Activated CD8-positive, alpha-beta memory T cell treated with anti-CD3 and anti-CD28 coated beads for 1 hour (primary cell): Measurements from ENCODE around the gene TMEM243.
"Not testable (repeated sequence)": the region's sequence is repeated elsewhere in the genome, so short reads cannot be mapped to it uniquely, and the experiment has no call there.

ENCODE experiments used
- DNase-seq, 2 donors: peaks; one replicate each; pipeline ENCODE4 v3.0.0-alpha.2; 2020; ENCODE audit warnings: low read depth in 1 of 2; ENCODE audit errors: extremely low read depth in 1 of 2

TMEM243 gene, protein sequence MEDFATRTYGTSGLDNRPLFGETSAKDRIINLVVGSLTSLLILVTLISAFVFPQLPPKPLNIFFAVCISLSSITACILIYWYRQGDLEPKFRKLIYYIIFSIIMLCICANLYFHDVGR

DNA sequence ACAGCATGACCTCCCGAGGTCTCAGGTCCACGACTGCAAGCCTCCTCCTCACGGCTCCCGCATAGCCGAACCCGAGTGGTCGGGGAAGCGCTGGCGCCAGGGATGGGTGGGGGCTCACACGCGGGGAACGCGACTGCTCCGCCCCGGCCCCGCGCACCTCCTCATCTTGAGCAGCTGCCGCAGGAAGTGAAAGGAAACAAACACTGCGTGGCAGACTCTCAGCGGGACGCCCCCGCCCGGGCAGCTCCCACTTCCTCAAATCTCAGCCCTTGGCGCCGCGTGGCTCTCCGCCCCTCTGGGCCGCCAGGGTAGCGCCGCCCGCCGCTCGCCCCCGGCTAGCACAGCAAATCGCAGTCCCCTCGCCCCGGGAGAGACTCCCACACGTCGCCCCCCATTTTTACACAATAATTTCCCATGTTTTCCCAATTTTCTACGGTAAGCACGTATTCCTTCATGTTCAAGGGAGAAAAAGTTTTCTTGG is at the start of gene TMEM243:
Gene TMEM243 (minus strand): TSS at position 188 of the 481 bp plus-strand sequence. CDS start 229 bp downstream, outside the sequence.
- DNase-seq, result peak; percentile 68 to 70

DNA sequence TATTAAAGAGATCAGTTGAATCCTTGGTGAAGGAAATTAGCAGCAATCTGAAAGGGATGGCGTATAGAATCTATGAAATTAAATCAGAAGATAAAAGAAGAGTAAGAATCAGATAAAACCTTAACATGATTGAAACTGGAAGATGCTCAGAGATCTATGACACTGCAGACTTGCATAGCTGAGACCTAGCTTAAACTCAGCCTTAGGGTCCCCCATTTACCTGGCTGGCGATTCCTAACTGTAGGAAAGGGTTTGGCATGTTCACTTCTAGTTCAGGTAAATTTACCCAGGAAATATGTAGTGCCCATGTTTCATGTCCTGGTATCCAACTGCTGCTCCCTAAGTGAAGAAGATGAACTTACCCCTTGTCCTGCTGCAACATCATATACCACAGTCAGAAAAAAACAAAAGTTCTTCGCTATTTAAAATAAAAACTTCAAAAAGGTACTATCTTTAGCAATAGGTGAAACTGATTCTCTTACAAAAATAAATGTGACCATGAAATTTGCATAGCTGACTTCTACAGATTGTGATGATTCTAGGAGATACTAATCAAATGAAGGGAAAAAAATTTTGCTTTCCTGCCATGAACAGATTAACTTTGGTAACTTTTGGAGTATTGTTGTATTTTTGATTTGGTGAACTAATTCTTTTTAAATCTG is 47.8 kb upstream of the TMEM243 start:
- DNase-seq, result no peak

DNA sequence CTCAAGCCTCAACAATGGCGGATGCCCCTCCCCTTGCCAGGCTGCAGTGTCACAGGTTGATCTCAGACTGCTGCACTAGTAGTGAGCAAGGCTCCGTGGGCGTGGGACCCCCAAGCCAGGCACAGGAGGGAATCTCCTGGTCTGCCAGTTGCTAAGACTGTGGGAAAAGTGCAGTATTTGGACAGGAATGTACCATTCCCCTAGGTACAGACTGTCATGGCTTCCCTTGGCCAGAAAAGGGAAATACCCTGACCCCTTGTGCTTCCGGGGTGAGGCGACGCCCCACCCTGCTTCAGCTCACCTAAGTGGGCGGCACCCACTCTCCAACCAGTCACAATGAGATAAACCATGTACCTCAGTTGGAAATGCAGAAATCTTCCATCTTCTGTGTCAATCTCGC is 44.0 kb upstream of the TMEM243 start:
- DNase-seq, result no peak

DNA sequence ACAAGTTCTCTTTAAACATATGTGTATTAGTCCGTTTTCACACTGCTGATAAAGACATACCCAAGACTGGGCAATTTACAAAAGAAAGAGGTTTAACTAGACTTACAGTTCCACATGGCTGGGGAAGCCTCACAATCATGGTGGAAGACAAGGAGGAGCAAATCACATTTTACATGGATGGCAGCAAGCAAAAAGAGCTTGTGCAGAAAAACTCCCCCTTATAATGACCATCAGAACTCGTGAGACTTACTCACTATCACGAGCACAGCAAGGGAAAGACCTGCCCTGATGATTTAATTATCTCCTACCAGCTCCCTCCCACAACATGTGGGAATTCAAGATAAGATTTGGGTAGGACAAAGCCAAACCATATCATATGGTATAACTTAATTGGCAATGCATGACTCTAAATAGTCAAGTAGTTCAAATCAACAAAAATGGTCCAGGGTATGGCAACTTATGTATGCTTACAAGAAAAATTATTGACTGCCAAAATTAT is 34.1 kb upstream of the TMEM243 start:
- DNase-seq, result no peak

DNA sequence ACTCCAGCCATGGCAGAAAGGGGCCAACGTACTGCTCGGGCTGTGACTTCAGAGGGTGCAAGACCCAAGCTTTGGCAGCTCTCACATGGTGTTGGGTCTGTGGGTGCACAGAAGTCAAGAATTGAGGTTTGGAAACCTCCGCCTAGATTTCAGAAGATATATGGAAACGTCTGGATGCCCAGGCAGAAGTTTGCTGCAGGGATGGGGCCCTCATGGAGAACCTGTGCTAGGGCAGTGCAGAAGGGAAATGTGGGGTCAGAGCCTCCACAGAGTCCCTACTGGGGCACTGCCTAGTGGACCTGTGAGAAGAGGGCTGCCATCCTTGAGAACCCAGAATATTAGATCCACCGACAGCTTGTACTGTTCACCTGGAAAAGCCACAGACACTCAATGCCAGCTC is 26.1 kb upstream of the TMEM243 start:
- DNase-seq, result not testable (repeated sequence)

DNA sequence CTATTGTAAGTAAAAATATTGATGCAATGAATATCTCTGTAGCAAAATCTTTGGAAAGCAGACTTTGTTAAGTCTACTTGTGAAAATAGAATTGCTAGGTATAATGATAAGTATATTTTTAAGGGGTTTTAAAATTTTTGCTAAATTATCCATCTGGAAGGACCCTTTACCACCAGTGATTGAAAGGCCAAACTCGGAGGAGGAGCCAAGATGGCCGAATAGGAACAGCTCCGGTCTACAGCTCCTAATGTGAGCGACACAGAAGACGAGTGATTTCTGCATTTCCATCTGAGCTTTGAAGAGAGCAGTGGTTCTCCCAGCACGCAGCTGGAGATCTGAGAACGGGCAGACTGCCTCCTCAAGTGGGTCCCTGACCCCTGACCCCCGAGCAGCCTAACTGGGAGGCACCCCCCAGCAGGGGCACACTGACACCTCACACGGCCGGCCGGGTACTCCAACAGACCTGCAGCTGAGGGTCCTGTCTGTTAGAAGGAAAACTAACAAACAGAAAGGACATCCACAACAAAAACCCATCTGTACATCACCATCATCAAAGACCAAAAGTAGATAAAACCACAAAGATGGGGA is 19.0 kb upstream of the TMEM243 start:
- not testable (repeated sequence) for DNase-seq

DNA sequence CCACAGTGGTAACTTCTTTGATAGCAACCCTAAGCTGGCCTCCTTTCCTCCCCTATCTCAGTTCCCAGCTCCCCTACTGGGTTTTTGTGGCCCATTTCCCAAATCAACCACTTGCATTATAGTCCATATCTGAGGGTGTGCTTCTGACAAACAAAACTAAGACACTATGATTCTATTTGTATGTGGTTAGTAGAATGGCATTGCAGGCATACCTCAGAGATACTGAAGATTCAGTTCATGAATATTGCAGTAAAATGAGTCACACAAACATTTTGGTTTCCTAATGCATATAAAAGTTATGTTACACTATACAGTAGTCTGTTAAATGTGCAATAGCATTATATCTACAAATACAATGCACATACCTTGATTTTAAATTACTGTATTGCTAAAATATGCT is 15.4 kb upstream of the TMEM243 start:
- no peak for DNase-seq

DNA sequence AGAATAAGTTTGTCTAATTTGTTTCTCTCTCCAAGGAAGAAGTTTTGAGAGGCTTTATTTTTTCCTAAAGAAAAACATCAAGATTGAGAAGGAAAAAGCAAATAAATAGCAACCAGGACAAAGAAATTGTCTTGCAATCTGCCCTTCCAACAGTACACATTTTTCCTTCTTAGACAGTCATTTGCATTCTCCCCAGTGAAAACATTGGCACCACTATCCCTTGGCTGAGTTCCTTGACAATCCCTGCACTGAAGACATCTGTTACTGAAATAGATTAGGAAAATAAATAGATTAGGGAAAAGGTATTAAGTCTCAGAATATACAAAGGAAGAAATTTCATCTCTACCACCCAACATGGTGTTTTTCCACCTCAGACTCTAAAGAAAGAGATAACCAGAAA is 12.2 kb upstream of the TMEM243 start:
- DNase-seq, result no peak

DNA sequence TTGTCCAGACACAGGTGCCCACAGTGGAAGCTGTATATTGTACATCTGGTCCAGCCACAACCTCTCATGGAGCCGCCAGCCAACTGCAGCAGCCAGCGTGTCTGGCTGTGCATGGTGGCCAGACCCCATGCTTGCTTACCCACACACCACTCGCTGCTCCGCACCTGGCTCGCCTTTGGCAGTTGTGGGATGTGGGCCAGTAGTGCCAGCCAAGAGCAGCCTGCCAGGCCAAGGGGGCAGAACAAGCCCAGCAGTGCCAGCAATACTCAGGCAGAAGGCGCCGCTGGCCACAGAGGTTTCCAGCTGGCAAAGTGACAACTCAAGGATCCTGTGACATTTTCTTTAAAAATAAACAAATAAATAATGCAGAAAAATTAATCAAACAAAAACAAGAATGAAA is 11.7 kb upstream of the TMEM243 start:
- no peak for DNase-seq

DNA sequence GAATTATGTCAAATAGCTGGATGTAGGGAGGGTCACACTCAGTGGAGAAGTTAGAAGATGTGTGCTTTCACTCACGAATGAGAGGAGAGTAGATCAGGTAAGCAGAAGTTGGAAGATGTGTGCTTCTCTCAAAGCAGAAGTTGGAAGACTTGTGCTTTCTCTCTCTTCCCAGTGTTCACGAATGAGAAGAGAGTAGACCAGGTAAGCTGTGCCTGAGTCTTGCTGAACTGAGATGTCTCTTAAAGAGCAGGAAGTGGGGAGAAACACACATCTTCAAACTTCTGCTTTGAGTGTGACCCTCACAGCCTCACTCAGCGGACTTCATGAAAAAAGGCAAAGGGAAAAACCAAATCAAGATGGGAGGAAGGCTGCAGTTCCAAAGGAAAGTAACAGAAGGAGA is 7.0 kb upstream of the TMEM243 start:
- DNase-seq, result no peak

DNA sequence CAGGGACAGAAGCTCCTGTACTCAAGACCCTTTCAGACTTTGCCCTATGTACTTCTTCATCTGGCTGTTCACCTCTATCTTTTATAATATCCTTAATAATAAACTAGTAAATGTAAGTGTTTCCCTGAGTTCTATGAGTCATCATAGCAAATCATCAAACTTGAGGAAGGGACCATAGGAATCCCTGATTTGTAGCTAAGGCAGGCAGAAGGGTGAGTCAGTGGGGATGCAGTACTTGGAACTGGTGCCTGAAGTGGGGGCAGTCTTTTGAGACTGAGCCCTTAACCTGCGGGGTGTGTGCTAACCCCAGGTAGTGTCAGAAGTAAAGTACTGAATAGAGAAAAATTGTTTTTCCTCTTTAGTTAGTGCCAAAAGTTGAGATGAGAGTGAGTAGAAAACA is 6.2 kb upstream of the TMEM243 start:
- DNase-seq, result no peak

DNA sequence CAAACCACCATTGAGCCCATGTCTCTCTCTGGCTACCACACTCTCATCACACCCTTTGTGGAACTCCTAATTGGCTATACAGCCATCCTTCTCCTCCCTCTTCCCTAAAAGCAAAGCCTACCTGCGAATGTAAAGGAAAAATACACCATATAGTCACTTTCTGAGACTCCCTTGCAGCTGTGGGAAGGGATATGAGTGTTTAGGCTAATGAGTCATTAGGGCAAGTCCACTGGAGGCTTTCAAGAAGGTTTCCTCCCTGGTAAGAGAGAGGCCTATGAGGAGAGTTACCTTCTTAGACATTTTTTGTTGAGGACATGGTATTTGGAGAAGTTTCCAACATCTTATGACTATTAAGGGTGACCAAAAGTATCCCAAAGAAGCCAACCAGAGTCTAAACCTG is 4.1 kb upstream of the TMEM243 start:
- DNase-seq, result no peak

DNA sequence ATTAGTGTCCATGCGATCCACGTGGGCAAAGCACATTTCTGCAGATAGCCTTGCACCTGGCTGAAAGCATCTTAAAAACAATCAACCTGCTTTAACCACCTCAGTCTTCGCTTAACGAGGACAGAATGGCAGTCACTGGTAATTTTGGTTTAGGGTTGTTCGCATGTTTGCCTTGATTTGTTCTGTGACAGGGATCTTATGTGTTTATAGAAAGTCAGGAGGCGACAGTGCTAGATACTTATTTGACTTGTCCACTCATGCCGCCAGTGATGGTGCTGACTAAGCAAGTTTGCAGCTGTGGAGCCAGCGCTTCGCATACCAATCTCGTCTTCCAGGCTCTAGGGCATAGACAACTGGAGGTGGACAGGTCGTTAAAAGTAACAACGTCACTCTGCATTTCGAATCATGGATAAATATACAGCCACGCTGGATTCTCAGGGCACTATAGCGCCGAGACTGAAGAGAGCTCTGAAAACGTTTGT is 1.2 kb upstream of the TMEM243 start:
- no peak for DNase-seq

DNA sequence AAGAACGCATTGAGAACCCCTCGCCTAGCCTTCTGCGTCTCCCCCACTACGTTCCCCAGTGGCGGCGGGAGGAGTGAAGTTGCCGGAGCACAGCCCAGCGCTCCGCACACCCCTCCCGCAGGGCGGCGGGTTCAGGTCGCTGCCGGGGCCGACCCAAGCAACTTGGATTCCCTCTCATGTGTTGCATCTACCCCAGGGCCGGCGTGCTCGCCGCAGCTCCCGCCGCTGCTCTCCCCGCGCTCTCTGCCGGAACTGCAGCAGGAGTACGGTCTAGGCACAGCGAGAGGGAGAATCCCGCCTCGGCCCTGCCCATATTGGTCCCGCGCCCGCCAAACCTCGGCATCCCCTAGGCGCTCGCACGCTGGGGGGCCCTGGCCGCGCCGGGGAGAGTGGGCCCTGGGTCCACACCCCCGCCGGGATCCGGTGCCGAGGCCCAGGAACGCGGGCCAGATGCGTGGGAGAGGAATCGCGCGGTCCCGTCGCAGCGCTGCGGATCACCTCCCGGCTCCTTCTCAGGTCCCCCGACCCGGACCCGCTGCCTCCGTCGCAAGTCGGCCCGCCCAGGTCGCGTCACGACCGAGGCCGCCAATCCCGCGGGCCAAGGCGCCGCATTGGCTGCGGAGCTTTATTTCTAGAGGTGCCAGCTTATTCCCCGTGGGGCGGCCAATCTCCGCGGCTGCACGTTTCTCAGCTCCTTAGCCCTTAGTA is 648 bp upstream of the TMEM243 start:
- DNase-seq, result peak in 1 of 2 donors; percentile 67

DNA sequence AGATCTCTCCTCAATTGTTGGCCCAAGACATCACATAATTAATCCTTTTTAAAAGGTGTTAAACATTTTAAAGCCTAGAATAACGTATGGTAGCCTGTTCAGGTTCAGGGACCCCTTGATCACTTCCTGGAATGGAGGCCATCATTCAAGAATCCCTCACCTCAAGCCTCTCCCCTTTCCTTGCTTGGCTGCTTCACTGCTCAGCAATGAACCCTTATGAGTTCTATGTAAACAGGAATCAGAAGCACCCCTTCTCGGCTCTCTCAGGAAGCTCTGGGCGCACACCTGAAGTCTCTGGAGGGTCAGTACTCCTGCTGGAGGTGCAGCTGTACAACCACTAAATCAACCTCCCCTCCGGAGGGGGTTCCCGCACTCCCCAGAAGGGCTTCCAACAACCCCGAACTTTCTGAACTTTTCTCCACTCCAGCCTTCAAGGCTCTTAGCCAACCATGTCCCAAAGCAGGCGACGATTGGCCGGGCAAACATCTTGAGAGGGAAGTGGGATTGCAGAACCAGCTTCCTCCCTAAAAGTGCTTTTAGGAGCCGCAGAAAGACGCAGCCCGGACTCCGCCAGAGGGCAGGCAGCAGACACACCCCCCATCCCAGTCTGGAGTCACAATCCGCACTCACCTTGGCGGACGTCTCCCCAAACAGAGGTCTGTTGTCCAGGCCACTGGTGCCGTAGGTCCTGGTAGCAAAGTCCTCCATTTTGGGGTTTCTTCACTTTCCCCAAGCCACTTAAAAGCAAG is 562 bp downstream of the TMEM243 start:
- DNase-seq, result no peak

DNA sequence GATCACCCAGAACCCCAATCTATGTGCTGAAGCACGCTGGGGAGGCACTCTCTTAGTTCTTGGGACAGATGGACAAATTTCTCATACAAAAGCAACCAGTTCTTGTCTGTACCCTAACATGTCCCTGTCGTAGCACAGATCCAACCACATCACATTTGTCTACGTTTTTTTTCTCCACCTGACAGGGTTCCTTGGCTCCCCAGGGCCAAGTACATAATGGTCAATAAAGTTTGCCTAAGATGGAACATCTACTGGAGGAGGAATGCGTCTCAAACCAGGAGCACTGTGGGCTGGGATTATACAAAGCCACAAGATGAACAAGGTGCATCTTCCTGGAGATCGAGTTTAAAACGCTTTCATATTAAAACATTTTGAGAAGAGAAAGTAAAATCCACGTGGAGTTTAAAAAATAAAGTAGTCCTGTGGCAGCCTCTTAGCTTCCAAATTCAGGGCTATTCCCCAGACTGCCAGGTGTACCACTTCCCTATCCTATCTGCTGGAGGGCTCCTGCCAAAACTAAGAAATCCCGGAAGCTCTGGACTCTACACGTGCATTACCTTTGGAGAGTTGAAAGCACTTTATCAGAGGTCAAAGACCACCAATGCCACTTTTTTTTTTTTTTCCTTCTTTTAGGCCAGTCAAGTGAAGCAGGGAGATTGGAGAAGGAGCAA is 1.4 kb downstream of the TMEM243 start:
- no peak for DNase-seq

DNA sequence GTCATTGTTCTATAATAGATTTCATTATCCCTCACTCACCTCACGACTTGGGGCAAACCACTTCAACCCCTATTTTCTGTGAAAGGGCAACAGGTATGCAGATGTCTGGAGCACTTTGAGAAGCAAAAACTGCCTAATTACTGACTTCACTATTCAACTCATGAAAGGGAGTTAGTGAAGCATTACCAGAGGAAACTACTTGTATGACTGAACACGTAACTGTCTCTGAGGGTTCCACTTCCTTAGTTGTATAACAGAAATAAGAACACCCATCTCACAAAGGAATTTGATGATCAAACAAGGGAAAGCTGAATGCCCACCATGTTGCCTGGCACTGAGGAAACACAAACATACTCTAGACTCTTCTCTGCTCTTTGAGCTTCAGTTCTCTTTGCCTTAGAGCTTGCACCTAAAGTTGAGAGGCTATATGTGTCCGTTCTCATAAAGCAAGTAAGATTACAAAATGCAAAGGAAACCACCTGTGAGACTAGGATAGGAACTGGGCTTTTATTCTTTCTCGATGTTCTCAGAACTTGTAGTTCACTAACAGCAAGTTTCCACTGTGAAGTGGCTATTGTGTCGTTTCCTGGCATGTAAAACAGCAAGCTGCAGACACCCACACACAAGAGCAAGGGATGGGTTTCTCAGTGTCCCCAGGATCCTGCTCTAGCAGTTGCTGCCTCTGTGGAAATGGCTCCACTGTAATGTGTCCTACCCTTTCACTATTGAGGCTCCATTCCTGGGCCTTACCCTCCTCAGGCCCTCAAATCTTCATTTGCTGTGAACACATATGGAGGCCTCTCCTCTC is 2.6 kb downstream of the TMEM243 start:
- DNase-seq, result no peak

DNA sequence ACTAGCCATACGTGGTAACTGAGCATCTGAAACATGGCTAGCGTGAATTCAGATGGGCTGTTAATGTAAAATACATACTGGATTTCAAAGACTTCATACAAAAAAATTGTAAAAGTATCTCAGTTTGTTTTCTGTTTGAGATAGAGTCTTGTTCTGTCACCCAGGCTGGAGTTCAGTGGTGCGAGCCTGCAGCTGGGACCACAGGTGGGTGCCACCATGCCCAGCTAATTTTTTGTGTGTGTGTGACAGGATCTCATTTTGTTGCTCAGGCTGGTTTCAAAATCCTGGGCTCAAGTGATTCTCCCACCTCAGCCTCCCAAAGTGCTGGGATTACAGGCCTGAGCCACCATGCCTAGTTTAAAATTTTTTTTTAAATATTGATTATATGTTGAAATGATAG is 4.5 kb downstream of the TMEM243 start:
- DNase-seq, result no peak

DNA sequence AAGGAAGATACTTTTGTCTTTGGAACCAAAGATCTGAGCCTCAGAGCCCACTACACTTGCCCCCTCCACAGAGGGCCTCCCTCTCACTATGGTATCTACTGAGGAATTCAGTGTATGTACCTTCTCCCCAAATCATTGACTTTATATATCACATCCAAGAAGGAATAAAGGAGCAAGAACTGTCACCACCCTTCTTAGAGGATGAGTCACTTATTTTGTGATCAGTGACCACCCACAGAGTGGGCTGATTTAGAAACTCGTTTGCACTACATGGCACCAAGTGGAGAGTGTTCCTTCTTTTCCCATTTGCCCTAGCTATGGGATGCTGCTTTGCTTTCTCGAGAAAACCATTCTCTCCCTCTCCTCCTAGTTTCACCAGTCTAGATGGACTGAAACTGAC is 5.7 kb downstream of the TMEM243 start:
- no peak for DNase-seq
